H9 (cell line): ENCODE measurements around the gene BTBD17. TPM values are rescaled to one million over a fixed set of nuclear protein-coding genes. Genes with fewer than 3 reads are reported as not detected.

ENCODE experiments used
- DNase-seq: peaks from one replicate; pipeline ENCODE4 v3.0.0-alpha.2; 2017
- H2AFZ ChIP-seq: one replicate; pipeline ENCODE4 v1.6.1; 2013; ENCODE audit warnings: mild to moderate bottlenecking, low read length, control low read depth, moderate library complexity
- H2AK5ac ChIP-seq: 2 replicates; pipeline ENCODE4 v1.6.1; 2013; ENCODE audit warnings: low read length, control low read depth, mixed read lengths; ENCODE audit not compliant: insufficient read length
- H2BK120ac ChIP-seq: one replicate; pipeline ENCODE4 v1.6.1; 2013; ENCODE audit warnings: low read depth, mild to moderate bottlenecking, low read length, control low read depth, inconsistent platforms; ENCODE audit not compliant: poor library complexity, severe bottlenecking
- H2BK12ac ChIP-seq: 2 replicates; pipeline ENCODE4 v1.6.1; 2013; ENCODE audit warnings: low read length, control low read depth, mixed read lengths, low read depth; ENCODE audit not compliant: insufficient read length
- H2BK15ac ChIP-seq: 2 replicates; pipeline ENCODE4 v1.6.1; 2013; ENCODE audit warnings: low read depth, low read length, control low read depth
- H2BK20ac ChIP-seq: one replicate; pipeline ENCODE4 v1.6.1; 2013; ENCODE audit warnings: low read depth, mild to moderate bottlenecking, low read length, control low read depth, inconsistent platforms; ENCODE audit not compliant: poor library complexity, severe bottlenecking
- H2BK5ac ChIP-seq: 2 replicates; pipeline ENCODE4 v1.6.1; 2013; ENCODE audit warnings: low read length, control low read depth, mixed read lengths; ENCODE audit not compliant: insufficient read length
- H3K14ac ChIP-seq: 2 replicates; pipeline ENCODE4 v1.6.1; 2013; ENCODE audit warnings: low read length, control low read depth; ENCODE audit not compliant: insufficient read depth
- H3K18ac ChIP-seq: 2 replicates; pipeline ENCODE4 v1.6.1; 2013; ENCODE audit warnings: low read depth, mild to moderate bottlenecking, mixed read lengths, low read length, control low read depth; ENCODE audit not compliant: insufficient read length
- H3K23ac ChIP-seq: 2 replicates; pipeline ENCODE4 v1.6.1; 2013; ENCODE audit warnings: low read length, control low read depth, mixed read lengths, low read depth; ENCODE audit not compliant: insufficient read length
- H3K23me2 ChIP-seq: 2 replicates; pipeline ENCODE4 v1.6.1; 2013; ENCODE audit warnings: low read depth, mild to moderate bottlenecking, mixed read lengths, low read length, control low read depth; ENCODE audit not compliant: insufficient read length, poor library complexity, severe bottlenecking
- H3K27ac ChIP-seq: 2 replicates; pipeline ENCODE4 v1.5.1; 2013; ENCODE audit warnings: low read length, control low read depth, mixed read lengths, low read depth; ENCODE audit not compliant: insufficient read length
- H3K27me3 ChIP-seq: 2 replicates; pipeline ENCODE4 v1.6.1; 2013; ENCODE audit warnings: low read length, control low read depth, inconsistent platforms; ENCODE audit not compliant: insufficient read depth
- H3K4ac ChIP-seq: 2 replicates; pipeline ENCODE4 v1.6.1; 2013; ENCODE audit warnings: low read depth, mild to moderate bottlenecking, control low read depth, inconsistent platforms, low read length, moderate library complexity
- H3K4me1 ChIP-seq: 2 replicates; pipeline ENCODE4 v1.6.1; 2013; ENCODE audit warnings: low read length, control low read depth, inconsistent platforms; ENCODE audit not compliant: insufficient read depth
- H3K4me2 ChIP-seq: 2 replicates; pipeline ENCODE4 v1.6.1; 2013; ENCODE audit warnings: low read length, control low read depth, mixed read lengths; ENCODE audit not compliant: insufficient read length, insufficient read depth
- H3K56ac ChIP-seq: 2 replicates; pipeline ENCODE4 v1.6.1; 2013; ENCODE audit warnings: low read depth, mild to moderate bottlenecking, mixed read lengths, low read length, control low read depth; ENCODE audit not compliant: insufficient read length
- H3K79me1 ChIP-seq: 2 replicates; pipeline ENCODE4 v1.6.1; 2013; ENCODE audit warnings: low read depth, mild to moderate bottlenecking, moderate library complexity, low read length, control low read depth, inconsistent platforms; ENCODE audit not compliant: insufficient read depth, poor library complexity, severe bottlenecking
- H3K79me2 ChIP-seq: 2 replicates; pipeline ENCODE4 v1.6.1; 2013; ENCODE audit warnings: low read length, control low read depth, inconsistent platforms; ENCODE audit not compliant: insufficient read depth
- H3K9ac ChIP-seq: 2 replicates; pipeline ENCODE4 v1.6.1; 2013; ENCODE audit warnings: low read length, control low read depth, mixed read lengths; ENCODE audit not compliant: insufficient read length; ENCODE audit errors: extremely low read depth
- H3K9me3 ChIP-seq: one replicate; pipeline ENCODE4 v1.6.1; 2013; ENCODE audit warnings: low read depth, low read length, inconsistent platforms; ENCODE audit not compliant: control insufficient read depth
- H3T11ph ChIP-seq: one replicate; pipeline ENCODE4 v1.6.1; 2013; ENCODE audit warnings: mild to moderate bottlenecking, low read length, control low read depth, inconsistent platforms
- H4K20me1 ChIP-seq: one replicate; pipeline ENCODE4 v1.6.1; 2013; ENCODE audit not compliant: control insufficient read depth, insufficient read length, insufficient read depth
- H4K5ac ChIP-seq: 2 replicates; pipeline ENCODE4 v1.6.1; 2013; ENCODE audit warnings: low read depth, mild to moderate bottlenecking, mixed read lengths, low read length, control low read depth; ENCODE audit not compliant: insufficient read length
- H4K8ac ChIP-seq: replicated peaks from 2 replicates; pipeline ENCODE4 v1.6.1; 2013; ENCODE audit warnings: low read length, control low read depth, mixed read lengths, low read depth; ENCODE audit not compliant: insufficient read length
- H4K91ac ChIP-seq: 2 replicates; pipeline ENCODE4 v1.6.1; 2013; ENCODE audit warnings: low read depth, mild to moderate bottlenecking, moderate library complexity, mixed read lengths, low read length, control low read depth; ENCODE audit not compliant: insufficient read length
- H3K27ac Mint-ChIP-seq, 3 experiments: 2 replicates in 2 of 3; 3 replicates in 1 of 3; pipeline ENCODE4 v1.8.0; 2020 to 2021; ENCODE audit warnings: mixed read lengths in 3 of 3, mild to moderate bottlenecking in 1 of 3, moderate library complexity in 1 of 3
- H3K27me3 Mint-ChIP-seq: 2 replicates; pipeline ENCODE4 v1.8.0; 2021; ENCODE audit warnings: low read depth, mild to moderate bottlenecking, moderate library complexity, mixed read lengths
- H3K36me3 Mint-ChIP-seq, 3 experiments: 2 replicates in 2 of 3; 3 replicates in 1 of 3; pipeline ENCODE4 v1.8.0; 2020 to 2021; ENCODE audit warnings: low read depth in 3 of 3, mixed read lengths in 3 of 3; ENCODE audit not compliant: insufficient read depth in 1 of 3
- H3K4me1 Mint-ChIP-seq, 2 experiments: 2 replicates each; pipeline ENCODE4 v1.8.0; 2020; ENCODE audit warnings: mixed read lengths in 2 of 2
- H3K4me3 Mint-ChIP-seq, 2 experiments: 2 replicates in 1 of 2; 3 replicates in 1 of 2; pipeline ENCODE4 v1.8.0; 2020 to 2021; ENCODE audit warnings: mild to moderate bottlenecking in 2 of 2, mixed read lengths in 2 of 2, moderate library complexity in 1 of 2
- H3K9me3 Mint-ChIP-seq, 2 experiments: 2 replicates in 1 of 2; 3 replicates in 1 of 2; pipeline ENCODE4 v1.8.0; 2020; ENCODE audit warnings: mild to moderate bottlenecking in 2 of 2, mixed read lengths in 2 of 2, moderate library complexity in 1 of 2
- CTCF ChIP-seq: fragments of 200-600 bp; sonication (generic); conservative IDR thresholded peaks from 3 replicates; pipeline ENCODE4 v1.8.0; 2021; ENCODE audit warnings: antibody characterized with exemption, mild to moderate bottlenecking
- WGBS: extraction: QIAGEN DNeasy Blood & Tissue Kit; methylation state at CpG from one replicate; pipeline ENCODE4 v1.1.7; 2013; ENCODE audit warnings: missing lambda C conversion rate, low lambda C conversion rate, mixed read lengths; ENCODE audit not compliant: insufficient read length; ENCODE audit errors: extremely low coverage; 5-methylcytosine and 5-hydroxymethylcytosine counted together
- total RNA-seq: library from RNA; stranded (reverse); gene quantifications from 2 replicates; pipeline ENCODE4 v1.2.1, GENCODE V29; 2021

BTBD17 gene
- total RNA-seq, 1 experiment from 2014 or later: 0.33 TPM

DNA sequence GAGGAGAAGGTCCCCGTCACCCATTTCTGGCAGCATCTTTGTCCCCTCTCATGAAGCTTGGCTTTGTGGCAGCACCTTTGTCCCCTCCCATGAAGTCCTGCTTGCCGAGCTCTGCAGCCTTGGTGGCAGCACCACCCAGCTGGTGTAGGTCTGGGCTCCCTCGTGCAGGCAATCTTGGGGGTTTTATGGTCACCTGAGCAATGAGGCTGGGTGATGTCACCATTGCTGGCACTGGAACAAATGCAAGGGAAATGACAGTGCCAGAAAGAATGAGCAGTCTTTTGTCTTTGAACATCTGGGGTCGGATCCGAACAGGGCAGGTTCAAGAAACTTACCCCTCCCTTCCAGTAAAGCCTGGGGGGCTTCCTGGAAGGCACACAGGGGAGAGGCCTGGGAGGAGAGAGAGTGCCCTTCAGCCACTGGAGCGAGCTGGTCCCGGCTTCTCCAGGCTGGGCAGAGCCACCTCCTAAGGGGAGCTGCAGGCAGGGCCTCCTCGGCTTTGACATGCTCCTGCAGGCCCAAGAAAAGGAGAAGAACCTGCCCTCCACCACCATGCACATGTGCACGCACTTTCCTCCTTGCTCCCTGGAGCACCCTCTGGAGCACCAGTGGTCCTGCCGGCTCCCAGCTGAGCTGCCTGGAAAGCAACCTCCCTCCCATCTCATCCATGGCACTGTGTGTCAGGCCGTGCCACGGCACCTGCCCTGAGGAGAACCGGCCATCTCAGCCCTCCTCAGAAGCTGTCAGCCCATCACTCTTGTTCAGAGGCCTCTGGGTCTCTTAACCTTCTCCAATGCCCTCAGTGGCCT is 16.0 kb downstream of the BTBD17 start:
- no peak overlapping the region; a peak in 1 of 7 replicates for H3K27ac Mint-ChIP-seq
- Histone ChIP-seq H3K9ac (no peak overlapping the region), H3K56ac (no peak overlapping the region), H3K4ac (no peak overlapping the region), H2AK5ac (no peak overlapping the region), H3K23ac (no peak overlapping the region), H3T11ph (no peak overlapping the region), H2BK15ac (no peak overlapping the region), H3K4me1 (peaks cover 2% of the 10 kb centered on the region; the same call in 1 of the 2 replicates), H2BK5ac (no peak overlapping the region), H2BK12ac (no peak overlapping the region), H3K23me2 (no peaks in the 10 kb centered on the region), H3K27ac (no peak overlapping the region), H3K4me2 (no peak overlapping the region), H3K18ac (no peak overlapping the region), H2AFZ (no peak overlapping the region), H3K14ac (no peak overlapping the region; the same call in 1 of the 2 replicates), H4K20me1 (no peaks in the 10 kb centered on the region), H2BK20ac (no peak overlapping the region), H4K8ac (no peak overlapping the region), H3K9me3 (no peaks in the 10 kb centered on the region), H3K27me3 (no peaks in the 10 kb centered on the region), H2BK120ac (no peak overlapping the region), H3K79me2 (no peaks in the 10 kb centered on the region), H4K5ac (no peak overlapping the region), H3K79me1 (no peaks in the 10 kb centered on the region), H4K91ac (no peak overlapping the region)
- H3K27me3 Mint-ChIP-seq: peaks cover 48% of the 10 kb centered on the region
- H3K36me3 Mint-ChIP-seq: no peaks in the 10 kb centered on the region
- no peak for TF ChIP-seq CTCF
- WGBS: no CpG with 5 or more reads among the region's 13 CpGs
- H3K9me3 Mint-ChIP-seq: no peaks in the 10 kb centered on the region
- no peak overlapping the region for H3K4me3 Mint-ChIP-seq
- H3K4me1 Mint-ChIP-seq: peaks cover 6 to 26% of the 10 kb centered on the region in 2 experiments
- no peak for DNase-seq
